B cell (primary cell): ENCODE results near the gene VWA8.

Experiments used
- CTCF ChIP-seq: fragments of 200-600 bp; IDR thresholded peaks from one replicate; pipeline ENCODE4 v1.8.0; 2022; ENCODE audit warnings: antibody characterized with exemption, mild to moderate bottlenecking
- EZH2 ChIP-seq: IDR thresholded peaks from 2 replicates; pipeline ENCODE4 v1.6.1; 2012; ENCODE audit warnings: borderline replicate concordance, low read depth, mild to moderate bottlenecking, moderate library complexity, low read length; ENCODE audit not compliant: insufficient read depth, poor library complexity, severe bottlenecking

GRCh38 chr13:41782086-41782485 is 178.8 kb downstream of the VWA8 start:
- no peak for TF ChIP-seq CTCF
- no peak for TF ChIP-seq EZH2
